Tibial artery (tissue), 4 donors: ENCODE data around the gene PDE6A.

Experiments used
- DNase-seq, 2 donors: peaks; one replicate each; pipeline ENCODE4 v3.0.0-alpha.2; 2019
- H3K27ac ChIP-seq, 2 donors: fragments of 200-600 bp; sonication (generic) in 1 of 2; 1 replicate in 1 of 2; 2 replicates in 1 of 2; pipeline ENCODE4 v1.5.1; 2018 to 2019; ENCODE audit warnings: mild to moderate bottlenecking in 1 of 2
- H3K27me3 ChIP-seq, 2 donors: fragments of 200-600 bp; sonication (generic) in 1 of 2; one replicate each; pipeline versions ENCODE4 v1.5.1 to v1.6.0; 2016 to 2019
- H3K36me3 ChIP-seq, 3 donors: fragments of 200-600 bp; sonication (generic) in 2 of 3; one replicate each; pipeline ENCODE4 v1.5.1; 2016 to 2019; ENCODE audit warnings: mild to moderate bottlenecking in 2 of 3
- H3K4me1 ChIP-seq, 4 donors: fragments of 200-600 bp; sonication (generic) in 2 of 4; 1 replicate in 3 of 4; 2 replicates in 1 of 4; pipeline ENCODE4 v1.5.1; 2016 to 2019
- H3K4me3 ChIP-seq, 2 donors: fragments of 200-600 bp; sonication (generic) in 1 of 2; 1 replicate in 1 of 2; 2 replicates in 1 of 2; pipeline ENCODE4 v1.5.1; 2018 to 2019; ENCODE audit warnings: mild to moderate bottlenecking in 2 of 2
- H3K9me3 ChIP-seq, 3 donors: fragments of 200-600 bp; sonication (generic) in 1 of 3; one replicate each; pipeline ENCODE4 v1.5.1; 2016 to 2019
- CTCF ChIP-seq, 2 experiments: fragments of 200-600 bp in 1 of 2; fragments of 450-650 bp in 1 of 2; IDR thresholded peaks; one replicate each; pipeline ENCODE4 v1.5.1; 2017 to 2019; ENCODE audit warnings: antibody characterized with exemption in 2 of 2, mild to moderate bottlenecking in 1 of 2, moderate library complexity in 1 of 2
- intact Hi-C: fragments of 100-400 bp; cut with DNase I; formaldehyde crosslinking; loops from one replicate; pipeline ENCODE4 v1.15.0; 2023; ENCODE audit warnings: low total_unique reads

PDE6A gene

GRCh38 chr5:149854866-149855265 is 89.7 kb downstream of the PDE6A start:
- intact Hi-C loops = no loop called here
- H3K27me3 ChIP-seq = no peaks in the 10 kb centered on the region
- H3K4me3 ChIP-seq = no peak overlapping the region
- H3K27ac ChIP-seq = no peak overlapping the region
- H3K9me3 ChIP-seq = no peaks in the 10 kb centered on the region
- no peaks in the 10 kb centered on the region for H3K4me1 ChIP-seq
- no peak for TF ChIP-seq CTCF (IDR thresholded peaks at IDR 0.05)
- no peak for DNase-seq
- H3K36me3 ChIP-seq = no peaks in the 10 kb centered on the region

GRCh38 chr5:149853701-149854100 is 90.9 kb downstream of the PDE6A start:
- H3K9me3 ChIP-seq = no peaks in the 10 kb centered on the region
- intact Hi-C loops = no loop called here
- no peak overlapping the region for H3K27ac ChIP-seq
- H3K27me3 ChIP-seq = no peaks in the 10 kb centered on the region
- no peak for TF ChIP-seq CTCF (IDR thresholded peaks at IDR 0.05)
- no peak for DNase-seq
- no peaks in the 10 kb centered on the region for H3K4me1 ChIP-seq
- H3K4me3 ChIP-seq = no peak overlapping the region
- H3K36me3 ChIP-seq = peaks cover 0 to 5% (median 0%) of the 10 kb centered on the region in 3 donors

- intact Hi-C loops = no loop called here
Observed at GRCh38 chr5:149853331-149853648, 91.3 kb downstream of the PDE6A start.

GRCh38 chr5:149852641-149853330 is 91.8 kb downstream of the PDE6A start:
- peak; percentile 70 to 79 for TF ChIP-seq CTCF (IDR thresholded peaks at IDR 0.05)
- H3K9me3 ChIP-seq = no peaks in the 10 kb centered on the region
- H3K4me3 ChIP-seq = no peak overlapping the region
- peaks cover 0 to 13% (median 8%) of the 10 kb centered on the region in 3 donors for H3K36me3 ChIP-seq
- intact Hi-C loops = no loop called here
- peak; percentile 76 to 85 for DNase-seq
- no peaks in the 10 kb centered on the region for H3K27me3 ChIP-seq
- no peaks in the 10 kb centered on the region for H3K4me1 ChIP-seq
- H3K27ac ChIP-seq = no peak overlapping the region

More at GRCh38 chr5:149853331-149853648, 91.3 kb downstream of the PDE6A start:
- DNase-seq = no peak
- H3K9me3 ChIP-seq = no peaks in the 10 kb centered on the region
- H3K36me3 ChIP-seq = peaks cover 0 to 8% (median 3%) of the 10 kb centered on the region in 3 donors
- H3K27ac ChIP-seq = no peak overlapping the region
- H3K4me1 ChIP-seq = no peaks in the 10 kb centered on the region
- TF ChIP-seq CTCF (IDR thresholded peaks at IDR 0.05) = no peak
- no peak overlapping the region for H3K4me3 ChIP-seq
- H3K27me3 ChIP-seq = no peaks in the 10 kb centered on the region

GRCh38 chr5:149851211-149851610 is 93.4 kb downstream of the PDE6A start:
- no peak for DNase-seq
- Histone ChIP-seq H3K27me3 (no peaks in the 10 kb centered on the region), H3K27ac (no peak overlapping the region), H3K36me3 (peaks cover 0 to 23% (median 22%) of the 10 kb centered on the region in 3 donors), H3K4me3 (no peak overlapping the region), H3K4me1 (no peaks in the 10 kb centered on the region), H3K9me3 (no peaks in the 10 kb centered on the region)
- TF ChIP-seq CTCF (IDR thresholded peaks at IDR 0.05) = no peak
- intact Hi-C loops = no loop called here
